Activated naive CD4-positive, alpha-beta T cell treated with anti-CD3 and anti-CD28 coated beads, Interleukin-2, amount 50 U/mL, for 72 hours (primary cell): ENCODE results near the gene MORN3. TPM values are rescaled to one million over a fixed set of nuclear protein-coding genes. Genes with fewer than 3 reads are reported as not detected.
A peak's percentile ranks its signal among the peaks of the same experiment; 100 is the strongest.
"Not testable (repeated sequence)": the region's sequence is repeated elsewhere in the genome, so short reads cannot be mapped to it uniquely, and the experiment has no call there.

Source experiments
- ATAC-seq, 2 donors: fragments of 150-1000 bp; cut with Tn5 transposase; 2 replicates each; pipeline ENCODE4 v1.10.0; 2021; ENCODE audit warnings: mild to moderate bottlenecking in 2 of 2, moderate library complexity in 2 of 2
- DNase-seq, 2 donors: peaks; one replicate each; pipeline ENCODE4 v3.0.0; 2021 to 2022; ENCODE audit warnings: low spot score in 2 of 2
- H3K27ac Mint-ChIP-seq, 2 donors: one replicate each; pipeline ENCODE4 v1.8.0; 2022; ENCODE audit warnings: mild to moderate bottlenecking in 2 of 2, mixed read lengths in 2 of 2
- H3K36me3 Mint-ChIP-seq, 2 donors: one replicate each; pipeline ENCODE4 v1.8.0; 2022; ENCODE audit warnings: mixed read lengths in 2 of 2
- H3K9me3 Mint-ChIP-seq, 2 donors: one replicate each; pipeline ENCODE4 v1.8.0; 2022; ENCODE audit warnings: mixed read lengths in 2 of 2
- total RNA-seq, 2 donors: library from RNA; stranded (reverse); gene quantifications; one replicate each; pipeline ENCODE4 v1.2.3, GENCODE V29; 2022

The MORN3 gene
- total RNA-seq, 2 donors from 2014 or later: 1.3 to 2.9 TPM

- peak; percentile 56 to 66 for ATAC-seq
- no peak for DNase-seq
Measured at GRCh38 chr12:121657305-121658008, 12.0 kb downstream of the MORN3 start.

GRCh38 chr12:121656122-121656521, 13.3 kb downstream of the MORN3 start:
- peaks cover 4 to 6% of the 10 kb centered on the region in 2 donors for H3K9me3 Mint-ChIP-seq
- peaks cover 0 to 7% of the 10 kb centered on the region in 2 donors for H3K36me3 Mint-ChIP-seq
- no peak for DNase-seq
- ATAC-seq: no peak
- no peak overlapping the region for H3K27ac Mint-ChIP-seq

More at GRCh38 chr12:121657305-121658008, 12.0 kb downstream of the MORN3 start:
- H3K9me3 Mint-ChIP-seq: peaks cover 4 to 6% of the 10 kb centered on the region in 2 donors
- H3K36me3 Mint-ChIP-seq: peaks cover 0 to 7% of the 10 kb centered on the region in 2 donors
- peak overlapping the region; percentile 60 to 66 for H3K27ac Mint-ChIP-seq

- Mint-ChIP-seq H3K36me3 (peaks cover 0 to 7% of the 10 kb centered on the region in 2 donors), H3K9me3 (peaks cover 4 to 6% of the 10 kb centered on the region in 2 donors), H3K27ac (no peak overlapping the region)
- DNase-seq (no peak), ATAC-seq (no peak)
Measured at GRCh38 chr12:121653999-121654398, 15.5 kb downstream of the MORN3 start.

GRCh38 chr12:121652767-121653497, 16.5 kb downstream of the MORN3 start:
- Mint-ChIP-seq H3K9me3 (peaks cover 4 to 6% of the 10 kb centered on the region in 2 donors), H3K27ac (no peak overlapping the region), H3K36me3 (peaks cover 0 to 7% of the 10 kb centered on the region in 2 donors)
- no peak for DNase-seq
- ATAC-seq: no peak

- ATAC-seq (no peak), DNase-seq (no peak)
- H3K27ac Mint-ChIP-seq: no peak overlapping the region
Measured at GRCh38 chr12:121651320-121651719, 18.1 kb downstream of the MORN3 start.

GRCh38 chr12:121649819-121650353, 19.6 kb downstream of the MORN3 start:
- Mint-ChIP-seq H3K36me3 (peaks cover 0 to 7% of the 10 kb centered on the region in 2 donors), H3K27ac (peak overlapping the region; percentile 78 to 91), H3K9me3 (peaks cover 0 to 6% of the 10 kb centered on the region in 2 donors)
- ATAC-seq (peak; percentile 43 to 86), DNase-seq (no peak)

More at GRCh38 chr12:121651320-121651719, 18.1 kb downstream of the MORN3 start:
- Mint-ChIP-seq H3K36me3 (peaks cover 0 to 7% of the 10 kb centered on the region in 2 donors), H3K9me3 (peaks cover 4 to 6% of the 10 kb centered on the region in 2 donors)

- ATAC-seq (peak; percentile 26 to 67), DNase-seq (no peak)
- Mint-ChIP-seq H3K36me3 (peaks cover 0 to 3% of the 10 kb centered on the region in 2 donors), H3K9me3 (peaks cover 0 to 2% of the 10 kb centered on the region in 2 donors), H3K27ac (peak overlapping the region; percentile 10 to 78)
Measured at GRCh38 chr12:121649322-121649721, 20.1 kb downstream of the MORN3 start.

GRCh38 chr12:121648458-121649028, 20.9 kb downstream of the MORN3 start:
- DNase-seq: no peak
- peak overlapping the region in 1 of 2 donors; percentile 78 for H3K27ac Mint-ChIP-seq
- H3K36me3 Mint-ChIP-seq: no peaks in the 10 kb centered on the region
- no peak for ATAC-seq
- no peaks in the 10 kb centered on the region for H3K9me3 Mint-ChIP-seq

- ATAC-seq: no peak
- Mint-ChIP-seq H3K9me3 (no peaks in the 10 kb centered on the region), H3K36me3 (peaks cover 0 to 6% of the 10 kb centered on the region in 2 donors), H3K27ac (peak overlapping the region; percentile 15 to 50)
- DNase-seq: no peak
Measured at GRCh38 chr12:121641343-121641630, 28.2 kb downstream of the MORN3 start.

GRCh38 chr12:121638298-121639202, 30.9 kb downstream of the MORN3 start:
- Mint-ChIP-seq H3K36me3 (peaks cover 0 to 15% of the 10 kb centered on the region in 2 donors), H3K27ac (peak overlapping the region; percentile 60 to 81), H3K9me3 (no peaks in the 10 kb centered on the region)
- DNase-seq: no peak
- ATAC-seq: no peak

- ATAC-seq: peak; percentile 65 to 83
- Mint-ChIP-seq H3K9me3 (no peaks in the 10 kb centered on the region), H3K36me3 (peaks cover 0 to 18% of the 10 kb centered on the region in 2 donors), H3K27ac (peak overlapping the region; percentile 81 to 97)
- peak; percentile 45 to 79 for DNase-seq
Measured at GRCh38 chr12:121637231-121637914, 32.1 kb downstream of the MORN3 start.

GRCh38 chr12:121634836-121635235, 34.6 kb downstream of the MORN3 start:
- DNase-seq (no peak), ATAC-seq (no peak)
- Mint-ChIP-seq H3K36me3 (peaks cover 5 to 28% of the 10 kb centered on the region in 2 donors), H3K9me3 (no peaks in the 10 kb centered on the region), H3K27ac (peak overlapping the region; percentile 44 to 86)

- not testable (repeated sequence) for H3K9me3 Mint-ChIP-seq, H3K27ac Mint-ChIP-seq, ATAC-seq, DNase-seq
- H3K36me3 Mint-ChIP-seq: peaks cover 12 to 28% of the 10 kb centered on the region in 2 donors
Measured at GRCh38 chr12:121633833-121634196, 35.6 kb downstream of the MORN3 start.

- no peak for DNase-seq
- peaks cover 23 to 42% of the 10 kb centered on the region in 2 donors for H3K36me3 Mint-ChIP-seq
- H3K27ac Mint-ChIP-seq: peak overlapping the region; percentile 34 to 69
- H3K9me3 Mint-ChIP-seq: no peaks in the 10 kb centered on the region
- ATAC-seq: no peak
Measured at GRCh38 chr12:121632069-121632970, 37.1 kb downstream of the MORN3 start.
